Kidney tubule cell (primary cell): ENCODE measurements around the gene SYNPO2.
"Not testable (repeated sequence)": the region's sequence is repeated elsewhere in the genome, so short reads cannot be mapped to it uniquely, and the experiment has no call there.

ENCODE experiments used
- DNase-seq: peaks from one replicate; pipeline ENCODE4 v3.0.0-alpha.2; 2018; ENCODE audit warnings: low spot score

The SYNPO2 gene

GRCh38 chr4:118973295-118973694 lies 84.6 kb downstream of the SYNPO2 start:
- DNase-seq: no peak

GRCh38 chr4:118974758-118975157 lies 86.1 kb downstream of the SYNPO2 start:
- DNase-seq: peak; percentile 10

- DNase-seq: no peak
These were observed 87.0 kb downstream of the SYNPO2 start for GRCh38 chr4:118975449-118976192.

- DNase-seq: not testable (repeated sequence)
These were observed 87.5 kb downstream of the SYNPO2 start for GRCh38 chr4:118976193-118976560.

GRCh38 chr4:118977100-118977499 lies 88.4 kb downstream of the SYNPO2 start:
- not testable (repeated sequence) for DNase-seq

- DNase-seq: no peak
These were observed 91.1 kb downstream of the SYNPO2 start for GRCh38 chr4:118979712-118980111.

- DNase-seq: peak; percentile 48
These were observed 92.7 kb downstream of the SYNPO2 start for GRCh38 chr4:118981171-118981838.

- DNase-seq: peak; percentile 81
These were observed 93.3 kb downstream of the SYNPO2 start for GRCh38 chr4:118981839-118982381.

GRCh38 chr4:118983293-118983692 lies 94.6 kb downstream of the SYNPO2 start:
- DNase-seq: no peak

- DNase-seq: no peak
These were observed 95.2 kb downstream of the SYNPO2 start for GRCh38 chr4:118983831-118984230.

- DNase-seq: no peak
These were observed 96.7 kb downstream of the SYNPO2 start for GRCh38 chr4:118985170-118986000.

GRCh38 chr4:118987959-118988634 lies 99.4 kb downstream of the SYNPO2 start:
- no peak for DNase-seq

GRCh38 chr4:118988635-118988972 lies 100.0 kb downstream of the SYNPO2 start:
- no peak for DNase-seq

GRCh38 chr4:118989098-118990080 lies 100.7 kb downstream of the SYNPO2 start:
- DNase-seq: peak; percentile 89

- DNase-seq: no peak
These were observed 103.0 kb downstream of the SYNPO2 start for GRCh38 chr4:118991686-118992085.

GRCh38 chr4:118992149-118992548 lies 103.5 kb downstream of the SYNPO2 start:
- DNase-seq: no peak

GRCh38 chr4:118993333-118993732 lies 104.7 kb downstream of the SYNPO2 start:
- DNase-seq: no peak

GRCh38 chr4:118994030-118994429 lies 105.4 kb downstream of the SYNPO2 start:
- DNase-seq: no peak

- no peak for DNase-seq
These were observed 107.2 kb downstream of the SYNPO2 start for GRCh38 chr4:118995693-118996391.

GRCh38 chr4:118997601-118998000 lies 108.9 kb downstream of the SYNPO2 start:
- DNase-seq: no peak
